ENCODE results near the gene IFT57. TPM values are rescaled to one million over a fixed set of nuclear protein-coding genes. Genes with fewer than 3 reads are reported as not detected.
A peak's percentile ranks its signal among the peaks of the same experiment; 100 is the strongest.

IFT57 gene
- total and polyA plus RNA-seq, 10 of the 15 experiments (the other 5 are each of a cell fraction or from before 2014, with no cell fraction given), result 1.8 to 25.0 (median 7.5) TPM

- no peak for FAIRE-seq
- intact Hi-C loops (cut with micrococcal nuclease; ENCODE audit: unreplicated experiment) (loop anchor here (10.0 kb wide), 1 partner anchor 272 kb away; no protein-coding TSS in a partner anchor), in situ Hi-C loops (cut with MboI) (no loop called here)
- ATAC-seq, result no peak
- CTCF ChIA-PET, result interaction anchor here (0.9 to 3.3 kb wide), 8 partner anchors 26 to 705 kb away, joined by 3 to 12 read pairs (median 4); no protein-coding TSS in a partner anchor
- Histone ChIP-seq H3K4me1 (ENCODE audit: control insufficient read depth, insufficient read depth, low read length) (peaks cover 41% of the 10 kb centered on the region), H2AFZ (ENCODE audit: control insufficient read depth, low read depth, low read length) (no peak overlapping the region), H4K20me1 (ENCODE audit: control insufficient read depth, insufficient read depth) (no peaks in the 10 kb centered on the region), H3K79me2 (ENCODE audit: control insufficient read depth, insufficient read depth, low read length) (peaks cover 64% of the 10 kb centered on the region), H3K9ac (ENCODE audit: control insufficient read depth, insufficient read depth, low read length) (peak overlapping the region; percentile 96), H3K9me3 (replicated peaks; ENCODE audit: control insufficient read depth, insufficient read depth, low read length) (no peaks in the 10 kb centered on the region; the same call in 2 of the 3 replicates), H3K36me3 (ENCODE audit: control insufficient read depth in 2 of 2, insufficient read depth in 2 of 2, low read length in 1 of 2) (peaks cover 0 to under 1% of the 10 kb centered on the region in 2 experiments; a peak in 1 of 4 replicates), H3K4me2 (ENCODE audit: control insufficient read depth, insufficient read depth) (peak overlapping the region; percentile 70), H3K27me3 (replicated peaks in 1 of 2; ENCODE audit: control insufficient read depth in 2 of 2, insufficient read depth in 2 of 2, low read length in 1 of 2) (no peaks in the 10 kb centered on the region), H3K4me3 (peak overlapping the region; percentile 88), H3K27ac (ENCODE audit: control insufficient read depth, insufficient read depth) (peak overlapping the region; percentile 100)
- DNase-seq (ENCODE audit: low read depth, low spot score), result no peak
- POLR2A ChIA-PET, result interaction anchor here (0.5 to 4.8 kb wide), 3 partner anchors 25 to 78 kb away, joined by 3 to 25 read pairs (median 5); no protein-coding TSS in a partner anchor
- RAD21 ChIA-PET (ENCODE audit: unreplicated experiment), result interaction anchor here (0.6 to 5.7 kb wide), 8 partner anchors 9 to 484 kb away, joined by 3 to 36 read pairs (median 4); no protein-coding TSS in a partner anchor
- SMC1A ChIA-PET (ENCODE audit: uncharacterized antibody, unreplicated experiment), result interaction anchor here (1.1 to 4.7 kb wide), 16 partner anchors 26 to 493 kb away, joined by 3 to 34 read pairs (median 6); no protein-coding TSS in a partner anchor
- WGBS (ENCODE audit: insufficient coverage, insufficient replicate concordance, low lambda C conversion rate, missing lambda C conversion rate), result 0% methylated on average over 1 of the region's 1 CpG
- no TSS peak for BruUV-seq (replicated peaks)
- TF ChIP-seq RAD51 (IDR thresholded peaks at IDR 0.05) (0 out of 2 replicates have a peak, but pooled peaks have one; percentile 27), CBX3 (IDR thresholded peaks at IDR 0.05; ENCODE audit: borderline replicate concordance, low read depth) (no peak), BHLHE40 (IDR thresholded peaks at IDR 0.05; ENCODE audit: borderline replicate concordance in 1 of 2, low read depth in 2 of 2, low read length in 1 of 2) (peak; percentile 75 to 85)
Observed at GRCh38 chr3:108126348-108126747, 95.9 kb downstream of the IFT57 start.

GRCh38 chr3:108125550-108126071 is 96.6 kb downstream of the IFT57 start:
- CTCF ChIA-PET, result interaction anchor here (0.9 to 3.3 kb wide), 6 partner anchors 32 to 704 kb away, joined by 3 to 12 read pairs (median 4); no protein-coding TSS in a partner anchor
- Histone ChIP-seq H4K20me1 (ENCODE audit: control insufficient read depth, insufficient read depth) (no peaks in the 10 kb centered on the region), H2AFZ (ENCODE audit: control insufficient read depth, low read depth, low read length) (no peak overlapping the region), H3K27ac (ENCODE audit: control insufficient read depth, insufficient read depth) (peak overlapping the region; percentile 100), H3K4me2 (ENCODE audit: control insufficient read depth, insufficient read depth) (peak overlapping the region; percentile 70), H3K9me3 (replicated peaks; ENCODE audit: control insufficient read depth, insufficient read depth, low read length) (no peaks in the 10 kb centered on the region; the same call in 2 of the 3 replicates), H3K9ac (ENCODE audit: control insufficient read depth, insufficient read depth, low read length) (peak overlapping the region; percentile 96), H3K4me3 (peak overlapping the region; percentile 88), H3K36me3 (ENCODE audit: control insufficient read depth in 2 of 2, insufficient read depth in 2 of 2, low read length in 1 of 2) (no peaks in the 10 kb centered on the region; a peak in 1 of 4 replicates), H3K27me3 (replicated peaks in 1 of 2; ENCODE audit: control insufficient read depth in 2 of 2, insufficient read depth in 2 of 2, low read length in 1 of 2) (no peaks in the 10 kb centered on the region), H3K4me1 (ENCODE audit: control insufficient read depth, insufficient read depth, low read length) (peaks cover 34% of the 10 kb centered on the region), H3K79me2 (ENCODE audit: control insufficient read depth, insufficient read depth, low read length) (peaks cover 56% of the 10 kb centered on the region)
- FAIRE-seq (peak; percentile 75), DNase-seq (ENCODE audit: low read depth, low spot score) (peak; percentile 83), ATAC-seq (peak; percentile 75)
- POLR2A ChIA-PET, result interaction anchor here (1.0 to 4.8 kb wide), 4 partner anchors 8 to 37 kb away, joined by 3 to 25 read pairs (median 5); no protein-coding TSS in a partner anchor
- 0% methylated on average over 6 of the region's 6 CpGs for WGBS (ENCODE audit: insufficient coverage, insufficient replicate concordance, low lambda C conversion rate, missing lambda C conversion rate)
- in situ Hi-C loops (cut with MboI), result no loop called here
- no TSS peak for BruUV-seq (replicated peaks)
- SMC1A ChIA-PET (ENCODE audit: uncharacterized antibody, unreplicated experiment), result interaction anchor here (0.7 to 4.7 kb wide), 13 partner anchors 9 to 493 kb away, joined by 3 to 34 read pairs (median 5); no protein-coding TSS in a partner anchor
- intact Hi-C loops (cut with micrococcal nuclease; ENCODE audit: unreplicated experiment), result loop anchor here (1.0 to 10.0 kb wide), 3 partner anchors 97 to 271 kb away; partner anchors contain the start of gene IFT57
- RAD21 ChIA-PET (ENCODE audit: unreplicated experiment), result interaction anchor here (0.7 to 5.7 kb wide), 10 partner anchors 9 to 493 kb away, joined by 3 to 36 read pairs (median 4); no protein-coding TSS in a partner anchor
- TF ChIP-seq NFIC (IDR thresholded peaks at IDR 0.05; ENCODE audit: low read depth, low read length), result no peak
- TF ChIP-seq PML (IDR thresholded peaks at IDR 0.05; ENCODE audit: low read length), result peak; percentile 70
- no peak for TF ChIP-seq MYC (IDR thresholded peaks at IDR 0.05; ENCODE audit: insufficient read depth, insufficient read length, insufficient replicate concordance, low read length, severe bottlenecking)
- TF ChIP-seq SP1 (IDR thresholded peaks at IDR 0.05; ENCODE audit: low read depth, low read length), result no peak
- peak; percentile 77 for TF ChIP-seq SPI1 (IDR thresholded peaks at IDR 0.05; ENCODE audit: borderline replicate concordance, insufficient read depth, low read depth, low read length)
- peak; percentile 52; the same call in 1 of the 2 replicates for TF ChIP-seq PKNOX1 (IDR thresholded peaks at IDR 0.05)
- TF ChIP-seq JUND (IDR thresholded peaks at IDR 0.05; ENCODE audit: low read depth, low read length), result no peak
- TF ChIP-seq HDGF (IDR thresholded peaks at IDR 0.05), result no peak
- TF ChIP-seq ZNF622 (IDR thresholded peaks at IDR 0.05), result no peak
- peak; percentile 1 for TF ChIP-seq SMAD1 (IDR thresholded peaks at IDR 0.05; ENCODE audit: low read depth, partially characterized antibody)
- 0 out of 2 replicates have a peak, but pooled peaks have one; percentile 58 for TF ChIP-seq SIN3A (IDR thresholded peaks at IDR 0.05; ENCODE audit: low read depth, low read length)
- no peak for TF ChIP-seq RFX5 (IDR thresholded peaks at IDR 0.05; ENCODE audit: low read depth, low read length)
- no peak for TF ChIP-seq KLF5 (IDR thresholded peaks at IDR 0.05; ENCODE audit: partially characterized antibody)
